ENCODE measurements around the gene AHNAK. TPM values are rescaled to one million over a fixed set of nuclear protein-coding genes. Genes with fewer than 3 reads are reported as not detected.

Gene AHNAK
- total and polyA plus RNA-seq, 4 donors: 22.6 to 110 (median 38.1) TPM

- TF ChIP-seq HNF4G (IDR thresholded peaks at IDR 0.05) (no peak), CTCF (IDR thresholded peaks at IDR 0.05; ENCODE audit: low read depth, low read length, missing input control) (no peak), SP1 (IDR thresholded peaks at IDR 0.05) (no peak), JUND (IDR thresholded peaks at IDR 0.05) (no peak), ATF3 (IDR thresholded peaks at IDR 0.05) (no peak), FOXA2 (IDR thresholded peaks at IDR 0.05) (no peak)
- Histone ChIP-seq H3K4me3 (ENCODE audit: low read depth in 1 of 3, low read length in 3 of 3) (no peak overlapping the region), H3K9me3 (ENCODE audit: control insufficient read depth in 4 of 4, low read length in 3 of 4) (no peaks in the 10 kb centered on the region), H3K27ac (ENCODE audit: low read depth in 1 of 2, low read length in 2 of 2) (no peak overlapping the region), H3K9ac (ENCODE audit: low read depth in 1 of 2, low read length in 2 of 2) (no peak overlapping the region), H3K36me3 (ENCODE audit: control insufficient read depth in 4 of 4, insufficient read depth in 3 of 4, low read depth in 1 of 4, low read length in 3 of 4) (no peaks in the 10 kb centered on the region), H3K27me3 (ENCODE audit: control insufficient read depth in 4 of 4, insufficient read depth in 4 of 4, low read length in 3 of 4) (no peaks in the 10 kb centered on the region), H3K4me1 (ENCODE audit: control insufficient read depth in 4 of 4, insufficient read depth in 4 of 4, low read length in 3 of 4) (no peaks in the 10 kb centered on the region)
- 96% methylated on average over 4 of the region's 4 CpGs for WGBS
- no peak for DNase-seq (ENCODE audit: low spot score)
These were observed 57.4 kb downstream of the AHNAK start for GRCh38 chr11:62489204-62489603.

- Histone ChIP-seq H3K36me3 (ENCODE audit: control insufficient read depth in 4 of 4, insufficient read depth in 3 of 4, low read depth in 1 of 4, low read length in 3 of 4) (no peaks in the 10 kb centered on the region), H3K27ac (ENCODE audit: low read depth in 1 of 2, low read length in 2 of 2) (no peak overlapping the region), H3K9ac (ENCODE audit: low read depth in 1 of 2, low read length in 2 of 2) (no peak overlapping the region), H3K4me3 (ENCODE audit: low read depth in 1 of 3, low read length in 3 of 3) (no peak overlapping the region), H3K4me1 (ENCODE audit: control insufficient read depth in 4 of 4, insufficient read depth in 4 of 4, low read length in 3 of 4) (no peaks in the 10 kb centered on the region), H3K27me3 (ENCODE audit: control insufficient read depth in 4 of 4, insufficient read depth in 4 of 4, low read length in 3 of 4) (no peaks in the 10 kb centered on the region), H3K9me3 (ENCODE audit: control insufficient read depth in 4 of 4, low read length in 3 of 4) (no peaks in the 10 kb centered on the region)
- DNase-seq (ENCODE audit: low spot score): no peak
- 79% methylated on average over 19 of the region's 19 CpGs for WGBS
- TF ChIP-seq HNF4A (conservative IDR thresholded peaks at IDR 0.05) (no peak), CTCF (IDR thresholded peaks at IDR 0.05; ENCODE audit: low read depth, low read length, missing input control) (no peak), JUND (IDR thresholded peaks at IDR 0.05) (no peak), RAD21 (IDR thresholded peaks at IDR 0.05) (no peak), HNF4G (IDR thresholded peaks at IDR 0.05) (no peak), YY1 (IDR thresholded peaks at IDR 0.05) (no peak)
These were observed 58.7 kb downstream of the AHNAK start for GRCh38 chr11:62487738-62488551.

- Histone ChIP-seq H3K9ac (ENCODE audit: low read depth in 1 of 2, low read length in 2 of 2) (no peak overlapping the region), H3K4me3 (ENCODE audit: low read depth in 1 of 3, low read length in 3 of 3) (no peak overlapping the region), H3K27me3 (ENCODE audit: control insufficient read depth in 4 of 4, insufficient read depth in 4 of 4, low read length in 3 of 4) (no peaks in the 10 kb centered on the region), H3K9me3 (ENCODE audit: control insufficient read depth in 4 of 4, low read length in 3 of 4) (no peaks in the 10 kb centered on the region), H3K36me3 (ENCODE audit: control insufficient read depth in 4 of 4, insufficient read depth in 3 of 4, low read depth in 1 of 4, low read length in 3 of 4) (peaks cover 0 to 1% (median 0%) of the 10 kb centered on the region in 4 donors), H3K4me1 (ENCODE audit: control insufficient read depth in 4 of 4, insufficient read depth in 4 of 4, low read length in 3 of 4) (no peaks in the 10 kb centered on the region), H3K27ac (ENCODE audit: low read depth in 1 of 2, low read length in 2 of 2) (no peak overlapping the region)
- WGBS: 90% methylated on average over 8 of the region's 8 CpGs
- no peak for DNase-seq (ENCODE audit: low spot score)
- TF ChIP-seq JUND (IDR thresholded peaks at IDR 0.05): no peak
- TF ChIP-seq GABPA (IDR thresholded peaks at IDR 0.05 in 1 of 2, conservative IDR thresholded peaks at IDR 0.05 in 1 of 2): no peak
- TF ChIP-seq ATF3 (IDR thresholded peaks at IDR 0.05): no peak
- no peak for TF ChIP-seq FOXA1 (IDR thresholded peaks at IDR 0.05)
- TF ChIP-seq RAD21 (IDR thresholded peaks at IDR 0.05): no peak
- no peak for TF ChIP-seq HNF4G (IDR thresholded peaks at IDR 0.05)
- no peak for TF ChIP-seq SP1 (IDR thresholded peaks at IDR 0.05)
- TF ChIP-seq ZBTB33 (IDR thresholded peaks at IDR 0.05): no peak
- no peak for TF ChIP-seq EGR1 (IDR thresholded peaks at IDR 0.05; ENCODE audit: low read depth in 2 of 2)
- no peak for TF ChIP-seq MAX (IDR thresholded peaks at IDR 0.05)
- no peak for TF ChIP-seq FOXA2 (IDR thresholded peaks at IDR 0.05)
- no peak for TF ChIP-seq REST (IDR thresholded peaks at IDR 0.05)
These were observed 59.5 kb downstream of the AHNAK start for GRCh38 chr11:62487136-62487535.
